GM12801 (cell line): ENCODE results near the gene AQP2.

ENCODE experiments used
- TF ChIP-seq, protein P1 (sequence below): IDR thresholded peaks from one replicate; pipeline ENCODE4 v1.5.1; 2011; ENCODE audit warnings: control low read depth; ENCODE audit not compliant: insufficient read length; ENCODE audit errors: extremely low read depth

The AQP2 gene

GRCh38 chr12:49961993-49962764, 11.6 kb downstream of the AQP2 start:
- TF ChIP-seq, protein P1, sequence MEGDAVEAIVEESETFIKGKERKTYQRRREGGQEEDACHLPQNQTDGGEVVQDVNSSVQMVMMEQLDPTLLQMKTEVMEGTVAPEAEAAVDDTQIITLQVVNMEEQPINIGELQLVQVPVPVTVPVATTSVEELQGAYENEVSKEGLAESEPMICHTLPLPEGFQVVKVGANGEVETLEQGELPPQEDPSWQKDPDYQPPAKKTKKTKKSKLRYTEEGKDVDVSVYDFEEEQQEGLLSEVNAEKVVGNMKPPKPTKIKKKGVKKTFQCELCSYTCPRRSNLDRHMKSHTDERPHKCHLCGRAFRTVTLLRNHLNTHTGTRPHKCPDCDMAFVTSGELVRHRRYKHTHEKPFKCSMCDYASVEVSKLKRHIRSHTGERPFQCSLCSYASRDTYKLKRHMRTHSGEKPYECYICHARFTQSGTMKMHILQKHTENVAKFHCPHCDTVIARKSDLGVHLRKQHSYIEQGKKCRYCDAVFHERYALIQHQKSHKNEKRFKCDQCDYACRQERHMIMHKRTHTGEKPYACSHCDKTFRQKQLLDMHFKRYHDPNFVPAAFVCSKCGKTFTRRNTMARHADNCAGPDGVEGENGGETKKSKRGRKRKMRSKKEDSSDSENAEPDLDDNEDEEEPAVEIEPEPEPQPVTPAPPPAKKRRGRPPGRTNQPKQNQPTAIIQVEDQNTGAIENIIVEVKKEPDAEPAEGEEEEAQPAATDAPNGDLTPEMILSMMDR, result no peak

DNA sequence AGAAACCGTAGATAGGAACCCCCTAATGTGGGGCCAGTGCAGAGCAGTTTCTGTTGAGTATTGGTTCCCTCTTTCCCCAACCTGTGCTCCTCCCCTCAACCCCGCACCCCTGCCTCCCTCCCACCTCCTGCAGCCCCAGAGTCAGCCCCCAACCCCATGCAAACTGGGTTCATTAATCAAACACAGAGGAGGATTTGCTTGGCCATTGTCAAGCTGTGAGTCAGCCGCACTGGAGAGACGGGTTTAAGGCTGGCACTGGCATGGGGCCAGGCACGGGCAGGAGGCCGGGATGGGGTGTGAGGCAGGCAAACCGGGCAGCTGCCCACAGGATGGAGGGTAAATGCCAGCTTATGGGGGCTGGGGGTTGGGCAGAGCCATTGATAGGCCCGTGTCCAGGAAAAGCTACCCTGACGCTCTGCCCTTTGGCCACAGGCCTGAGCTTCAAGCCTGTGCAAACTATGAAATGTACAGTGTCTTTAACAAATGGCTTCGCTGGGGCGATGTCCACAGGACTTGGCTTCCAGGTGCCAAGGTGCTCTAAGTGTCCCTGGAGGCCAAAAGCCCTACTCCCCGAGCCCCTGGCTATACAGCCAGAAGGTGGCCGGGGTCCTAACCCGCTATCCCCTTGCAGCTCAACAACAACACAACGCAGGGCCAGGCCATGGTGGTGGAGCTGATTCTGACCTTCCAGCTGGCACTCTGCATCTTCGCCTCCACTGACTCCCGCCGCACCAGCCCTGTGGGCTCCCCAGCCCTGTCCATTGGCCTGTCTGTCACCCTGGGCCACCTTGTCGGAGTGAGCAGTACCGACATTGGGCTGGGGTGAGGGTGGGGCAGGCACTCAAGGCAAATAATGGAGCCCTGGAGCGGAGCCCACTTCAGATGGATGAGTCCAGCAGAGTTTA, 12.6 kb downstream of the AQP2 start:
- TF ChIP-seq, protein P1, result no peak

GRCh38 chr12:49963976-49964815, 13.7 kb downstream of the AQP2 start:
- TF ChIP-seq, protein P1, result no peak

DNA sequence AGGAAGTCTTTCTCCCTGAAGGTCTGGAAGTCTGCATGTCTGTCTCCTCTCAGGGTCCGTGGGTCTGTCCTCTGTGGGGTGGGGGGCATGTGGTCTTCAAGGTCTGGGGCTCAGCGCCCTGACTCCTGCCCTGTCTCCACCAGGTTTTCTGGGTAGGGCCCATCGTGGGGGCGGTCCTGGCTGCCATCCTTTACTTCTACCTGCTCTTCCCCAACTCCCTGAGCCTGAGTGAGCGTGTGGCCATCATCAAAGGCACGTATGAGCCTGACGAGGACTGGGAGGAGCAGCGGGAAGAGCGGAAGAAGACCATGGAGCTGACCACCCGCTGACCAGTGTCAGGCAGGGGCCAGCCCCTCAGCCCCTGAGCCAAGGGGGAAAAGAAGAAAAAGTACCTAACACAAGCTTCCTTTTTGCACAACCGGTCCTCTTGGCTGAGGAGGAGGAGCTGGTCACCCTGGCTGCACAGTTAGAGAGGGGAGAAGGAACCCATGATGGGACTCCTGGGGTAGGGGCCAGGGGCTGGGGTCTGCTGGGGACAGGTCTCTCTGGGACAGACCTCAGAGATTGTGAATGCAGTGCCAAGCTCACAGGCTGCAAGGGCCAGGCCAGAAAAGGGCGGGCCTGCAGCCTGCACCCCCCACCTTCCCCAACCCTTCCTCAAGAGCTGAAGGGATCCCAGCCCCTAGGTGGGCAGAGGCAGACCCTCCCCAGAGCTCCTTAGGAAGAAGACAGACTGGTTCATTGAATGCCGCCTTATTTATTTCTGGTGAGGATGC, 14.5 kb downstream of the AQP2 start:
- TF ChIP-seq, protein P1, result no peak

DNA sequence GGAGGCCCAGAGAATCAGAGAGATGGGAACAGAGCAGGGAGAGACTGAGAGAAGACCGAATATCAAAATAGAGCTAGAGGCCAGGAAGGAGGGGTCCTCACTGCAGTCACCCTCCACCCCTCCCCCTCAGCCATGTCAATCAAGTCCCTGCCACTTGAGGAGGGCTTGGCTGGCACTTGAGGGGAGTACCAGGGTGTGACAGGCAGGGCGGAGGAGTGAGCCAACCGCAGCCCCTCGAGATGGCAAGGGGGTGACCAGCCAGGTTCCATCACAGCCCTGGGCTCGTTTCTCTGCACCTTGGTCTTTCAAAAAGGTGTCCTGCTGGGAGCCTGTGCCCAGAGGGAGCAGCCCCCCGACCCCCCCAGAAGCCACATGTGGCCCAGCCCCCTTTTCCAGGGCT, 15.3 kb downstream of the AQP2 start:
- TF ChIP-seq, protein P1, result no peak

- TF ChIP-seq, protein P1, result no peak
Measured at GRCh38 chr12:49966511-49967041, 16.0 kb downstream of the AQP2 start.
